Neural progenitor cell (in vitro differentiated cells): ENCODE measurements around the gene PODXL2. TPM values are rescaled to one million over a fixed set of nuclear protein-coding genes. Genes with fewer than 3 reads are reported as not detected.

Experiments
- DNase-seq: peaks from one replicate; pipeline ENCODE4 v3.0.0-alpha.2; 2016; ENCODE audit warnings: low spot score
- H2AFZ ChIP-seq: fragments of 200-600 bp; sonication (generic); replicated peaks from 2 replicates; pipeline ENCODE4 v1.6.1; 2016; ENCODE audit warnings: antibody characterized with exemption
- H3F3A ChIP-seq: fragments of 200-600 bp; sonication (generic); 2 replicates; pipeline ENCODE4 v1.6.1; 2016; ENCODE audit warnings: antibody characterized with exemption, low read depth
- H3K27ac ChIP-seq: fragments of 200-600 bp; sonication (generic); 2 replicates; pipeline ENCODE4 v1.5.1; 2016; ENCODE audit warnings: mild to moderate bottlenecking
- H3K27me3 ChIP-seq: fragments of 200-600 bp; sonication (generic); 2 replicates; pipeline ENCODE4 v1.6.1; 2016; ENCODE audit warnings: mild to moderate bottlenecking, moderate library complexity
- H3K36me3 ChIP-seq: fragments of 200-600 bp; sonication (generic); 2 replicates; pipeline ENCODE4 v1.5.1; 2016
- H3K4me1 ChIP-seq: fragments of 200-600 bp; sonication (generic); 2 replicates; pipeline ENCODE4 v1.6.1; 2016; ENCODE audit warnings: mixed run types
- H3K4me2 ChIP-seq: fragments of 200-600 bp; sonication (generic); 2 replicates; pipeline ENCODE4 v1.6.1; 2016
- H3K4me3 ChIP-seq: fragments of 200-600 bp; sonication (generic); 2 replicates; pipeline ENCODE4 v1.5.1; 2016
- H3K79me2 ChIP-seq: fragments of 200-600 bp; sonication (generic); 2 replicates; pipeline ENCODE4 v1.6.1; 2016; ENCODE audit warnings: low read depth
- H3K9ac ChIP-seq: fragments of 200-600 bp; sonication (generic); 2 replicates; pipeline ENCODE4 v1.6.1; 2016
- H3K9me3 ChIP-seq: fragments of 200-600 bp; sonication (generic); 2 replicates; pipeline ENCODE4 v1.5.1; 2016; ENCODE audit warnings: low read depth
- H4K20me1 ChIP-seq: fragments of 200-600 bp; sonication (generic); 2 replicates; pipeline ENCODE4 v1.6.1; 2016; ENCODE audit warnings: low read depth
- H3K27ac Mint-ChIP-seq: 3 replicates; pipeline ENCODE4 v1.8.0; 2021; ENCODE audit warnings: mixed read lengths
- H3K27me3 Mint-ChIP-seq: 2 replicates; pipeline ENCODE4 v1.8.0; 2022; ENCODE audit warnings: low read depth, mild to moderate bottlenecking, inconsistent platforms, moderate library complexity, mixed read lengths; ENCODE audit not compliant: insufficient read depth
- H3K36me3 Mint-ChIP-seq: 3 replicates; pipeline ENCODE4 v1.8.0; 2021; ENCODE audit warnings: mixed read lengths
- H3K4me1 Mint-ChIP-seq: 3 replicates; pipeline ENCODE4 v1.8.0; 2021; ENCODE audit warnings: mixed read lengths
- H3K4me3 Mint-ChIP-seq: 3 replicates; pipeline ENCODE4 v1.8.0; 2021; ENCODE audit warnings: mild to moderate bottlenecking, moderate library complexity, mixed read lengths
- H3K9me3 Mint-ChIP-seq: 3 replicates; pipeline ENCODE4 v1.8.0; 2020; ENCODE audit warnings: mixed read lengths
- CTCF ChIP-seq: fragments of 200-600 bp; sonication (generic); IDR thresholded peaks from 2 replicates; pipeline ENCODE4 v1.5.1; 2017; ENCODE audit warnings: antibody characterized with exemption, mild to moderate bottlenecking
- EZH2 ChIP-seq: fragments of 200-600 bp; sonication (generic); IDR thresholded peaks from 2 replicates; pipeline ENCODE4 v1.6.1; 2017; ENCODE audit warnings: antibody characterized with exemption, mild to moderate bottlenecking, moderate library complexity
- EZH2phosphoT487 ChIP-seq: fragments of 200-600 bp; sonication (generic); IDR thresholded peaks from 2 replicates; pipeline ENCODE4 v1.6.1; 2017; ENCODE audit warnings: antibody characterized with exemption
- total RNA-seq: library from RNA; depleted of rRNA; stranded (reverse); fragments of >200 nt; gene quantifications from 2 replicates; pipeline ENCODE4 v1.2.3, GENCODE V29; 2015; ENCODE audit warnings: low replicate concordance

The PODXL2 gene
- total RNA-seq, 1 donor from 2014 or later, result 18.4 TPM

GRCh38 chr3:127625821-127626220, 3.2 kb upstream of the PODXL2 start:
- no peaks in the 10 kb centered on the region for H3K9me3 ChIP-seq
- H3K4me3 ChIP-seq, result no peak overlapping the region
- no peaks in the 10 kb centered on the region for H3K79me2 ChIP-seq
- H3K9ac ChIP-seq, result no peak overlapping the region
- H3K27ac ChIP-seq, result no peak overlapping the region
- Mint-ChIP-seq H3K27ac (no peak overlapping the region), H3K36me3 (peaks cover 19% of the 10 kb centered on the region), H3K4me3 (no peak overlapping the region), H3K4me1 (peaks cover 15% of the 10 kb centered on the region), H3K27me3 (peaks cover 26% of the 10 kb centered on the region), H3K9me3 (no peaks in the 10 kb centered on the region)
- TF ChIP-seq EZH2phosphoT487 (no peak), CTCF (no peak), EZH2 (no peak)
- no peak overlapping the region for H2AFZ ChIP-seq
- H3K27me3 ChIP-seq, result peaks cover 47% of the 10 kb centered on the region
- peaks cover 5% of the 10 kb centered on the region for H3K4me1 ChIP-seq
- H3F3A ChIP-seq, result peaks cover 26% of the 10 kb centered on the region
- no peak overlapping the region for H3K4me2 ChIP-seq
- no peaks in the 10 kb centered on the region for H3K36me3 ChIP-seq
- H4K20me1 ChIP-seq, result peaks cover 30% of the 10 kb centered on the region
- DNase-seq, result no peak

GRCh38 chr3:127628426-127628787, 578 bp upstream of the PODXL2 start:
- Mint-ChIP-seq H3K4me3 (peak overlapping the region; percentile 90), H3K27me3 (peaks cover 30% of the 10 kb centered on the region), H3K27ac (peak overlapping the region; percentile 64), H3K4me1 (peaks cover 27% of the 10 kb centered on the region), H3K36me3 (peaks cover 2% of the 10 kb centered on the region), H3K9me3 (no peaks in the 10 kb centered on the region)
- Histone ChIP-seq H3K4me2 (no peak overlapping the region), H3K27me3 (peaks cover 47% of the 10 kb centered on the region), H3K79me2 (no peaks in the 10 kb centered on the region), H4K20me1 (peaks cover 36% of the 10 kb centered on the region), H3F3A (peaks cover 19% of the 10 kb centered on the region), H3K9me3 (no peaks in the 10 kb centered on the region), H3K9ac (no peak overlapping the region), H3K4me1 (peaks cover 15% of the 10 kb centered on the region), H3K36me3 (no peaks in the 10 kb centered on the region), H3K27ac (no peak overlapping the region), H3K4me3 (no peak overlapping the region), H2AFZ (peak overlapping the region; percentile 42)
- TF ChIP-seq EZH2phosphoT487, result no peak
- peak; percentile 0 for TF ChIP-seq EZH2
- TF ChIP-seq CTCF, result no peak
- DNase-seq, result no peak

GRCh38 chr3:127629467-127630403, 750 bp downstream of the PODXL2 start:
- H3K9ac ChIP-seq, result no peak overlapping the region
- Mint-ChIP-seq H3K4me1 (peaks cover 27% of the 10 kb centered on the region), H3K27me3 (peaks cover 30% of the 10 kb centered on the region)

More at GRCh38 chr3:127629467-127630403, 750 bp downstream of the PODXL2 start:
- Mint-ChIP-seq H3K4me3 (peak overlapping the region; percentile 86), H3K9me3 (no peaks in the 10 kb centered on the region), H3K36me3 (peaks cover 2% of the 10 kb centered on the region), H3K27ac (no peak overlapping the region)
- H3K4me1 ChIP-seq, result peaks cover 18% of the 10 kb centered on the region
- no peak overlapping the region for H2AFZ ChIP-seq
- H3K27ac ChIP-seq, result no peak overlapping the region
- H4K20me1 ChIP-seq, result peaks cover 47% of the 10 kb centered on the region
- peak overlapping the region; percentile 47 for H3K4me3 ChIP-seq
- H3K79me2 ChIP-seq, result no peaks in the 10 kb centered on the region
- TF ChIP-seq EZH2phosphoT487, result no peak
- no peak for TF ChIP-seq CTCF
- no peak for TF ChIP-seq EZH2
- peaks cover 19% of the 10 kb centered on the region for H3F3A ChIP-seq
- no peak for DNase-seq
- peak overlapping the region; percentile 82 for H3K4me2 ChIP-seq
- H3K9me3 ChIP-seq, result no peaks in the 10 kb centered on the region
- H3K27me3 ChIP-seq, result peaks cover 47% of the 10 kb centered on the region
- H3K36me3 ChIP-seq, result no peaks in the 10 kb centered on the region
